HepG2 (cell line): ENCODE results near the gene CCN6.

Source experiments
- CEBPB ChIP-seq: IDR thresholded peaks from 2 replicates; pipeline ENCODE4 v1.6.1; 2011; ENCODE audit warnings: low read depth, low read length, improper control_type of control experiment, borderline replicate concordance
- CHD2 ChIP-seq: IDR thresholded peaks from 2 replicates; pipeline ENCODE4 v1.6.1; 2011; ENCODE audit warnings: low read depth, low read length, improper control_type of control experiment
- GABPA ChIP-seq, 2 experiments: IDR thresholded peaks; 2 replicates each; pipeline ENCODE4 v1.6.1; 2011 to 2016; ENCODE audit warnings: low read depth in 2 of 2, low read length in 1 of 2, missing biosample characterization in 1 of 2, missing genetic modification characterization in 1 of 2
- HOXA7 ChIP-seq: sonication (generic); formaldehyde crosslinking; IDR thresholded peaks from 2 replicates; pipeline ENCODE4 v1.8.1; 2022; ENCODE audit warnings: mild to moderate bottlenecking, missing genetic modification reagents, moderate library complexity
- KDM6A ChIP-seq: IDR thresholded peaks from 2 replicates; pipeline ENCODE4 v1.6.1; 2016; ENCODE audit warnings: low read depth
- KLF16 ChIP-seq, 2 experiments: sonication (generic) in 1 of 2; formaldehyde crosslinking in 1 of 2; IDR thresholded peaks; 2 replicates each; pipeline versions ENCODE4 v1.6.1 to v1.8.0; 2016 to 2023; ENCODE audit warnings: missing genetic modification reagents in 2 of 2, missing compliant biosample characterization in 1 of 2
- MXD4 ChIP-seq: IDR thresholded peaks from 2 replicates; pipeline ENCODE4 v1.6.1; 2016; ENCODE audit warnings: mild to moderate bottlenecking, missing biosample characterization, missing genetic modification reagents
- NCOA2 ChIP-seq: sonication (generic); formaldehyde crosslinking; IDR thresholded peaks from 2 replicates; pipeline ENCODE4 v1.8.0; 2022; ENCODE audit warnings: inconsistent platforms
- NCOR1 ChIP-seq: fragments of 200-600 bp; sonication (generic); IDR thresholded peaks from 2 replicates; pipeline ENCODE4 v1.7.0; 2017; ENCODE audit warnings: antibody characterized with exemption, low read length, borderline replicate concordance
- NR1H2 ChIP-seq: sonication (generic); formaldehyde crosslinking; IDR thresholded peaks from 2 replicates; pipeline ENCODE4 v1.8.1; 2022; ENCODE audit warnings: low read depth, missing genetic modification reagents, borderline replicate concordance
- ZNF530 ChIP-seq: sonication (generic); formaldehyde crosslinking; IDR thresholded peaks from 2 replicates; pipeline ENCODE4 v1.5.0; 2020; ENCODE audit warnings: low read depth, mild to moderate bottlenecking, missing genetic modification reagents
- ZNF782 ChIP-seq: sonication (generic); formaldehyde crosslinking; IDR thresholded peaks from 2 replicates; pipeline ENCODE4 v1.4.0; 2020; ENCODE audit warnings: missing genetic modification reagents, mild to moderate bottlenecking, borderline replicate concordance

GRCh38 chr6:112096901-112097300 is 43.0 kb downstream of the CCN6 start:
- TF ChIP-seq CHD2, result no peak
- TF ChIP-seq GABPA (IDR thresholded peaks at IDR 0.05; ENCODE audit: low read depth, low read length), result no peak
- TF ChIP-seq GABPA (CRISPR knock-in tag; IDR thresholded peaks at IDR 0.05; ENCODE audit: low read depth), result no peak
- no peak for TF ChIP-seq CEBPB
- no peak for TF ChIP-seq KLF16 (CRISPR knock-in tag; IDR thresholded peaks at IDR 0.05)
- TF ChIP-seq ZNF530 (CRISPR knock-in tag), result no peak
- TF ChIP-seq KDM6A (CRISPR knock-in tag), result no peak
- no peak for TF ChIP-seq NCOR1
- TF ChIP-seq NCOA2 (CRISPR knock-in tag), result no peak
- TF ChIP-seq MXD4, result no peak
- no peak for TF ChIP-seq HOXA7 (CRISPR knock-in tag)
- no peak for TF ChIP-seq ZNF782
- TF ChIP-seq NR1H2, result no peak
